Measurements from ENCODE around the gene MAP3K14.
"Not testable (repeated sequence)": the region's sequence is repeated elsewhere in the genome, so short reads cannot be mapped to it uniquely, and the experiment has no call there.

MAP3K14 gene

DNA sequence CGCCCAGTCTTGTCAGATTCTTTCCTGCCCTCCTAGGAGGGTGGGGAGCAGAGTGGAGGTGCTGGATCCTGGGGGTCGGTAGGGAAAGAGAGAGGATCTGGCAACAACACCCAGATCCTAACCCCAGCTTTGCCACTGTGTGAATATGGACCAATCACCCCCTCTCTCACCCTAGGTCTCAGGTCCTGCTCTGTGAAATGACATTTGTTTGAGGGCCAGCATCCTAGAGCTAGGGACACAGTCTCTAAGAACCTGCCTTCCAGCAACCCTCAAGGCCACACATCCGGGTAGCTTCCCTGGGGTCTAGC lies 28.4 kb upstream of the MAP3K14 start:
- peak overlapping the region; percentile 68 for H3K27ac Mint-ChIP-seq
- peaks cover 25 to 41% of the 10 kb centered on the region in 2 donors for H3K4me1 Mint-ChIP-seq
- DNase-seq (no peak), ATAC-seq (replicated peaks) (peak; percentile 36 to 52)
- no peaks in the 10 kb centered on the region for H3K27me3 Mint-ChIP-seq
- no peaks in the 10 kb centered on the region for H3K9me3 Mint-ChIP-seq
- no peaks in the 10 kb centered on the region for H3K36me3 Mint-ChIP-seq
- no peak overlapping the region for H3K4me3 Mint-ChIP-seq

- H3K4me3 Mint-ChIP-seq; H3K27me3 Mint-ChIP-seq; H3K27ac Mint-ChIP-seq; H3K36me3 Mint-ChIP-seq; H3K9me3 Mint-ChIP-seq; DNase-seq; ATAC-seq (replicated peaks): not testable (repeated sequence)
- peaks cover 31 to 50% of the 10 kb centered on the region in 2 donors for H3K4me1 Mint-ChIP-seq
Observed at GRCh38 chr17:45343967-45344664, 27.3 kb upstream of the MAP3K14 start.

- DNase-seq (no peak), ATAC-seq (replicated peaks) (no peak)
- Mint-ChIP-seq H3K27me3 (no peaks in the 10 kb centered on the region), H3K4me3 (no peak overlapping the region), H3K9me3 (no peaks in the 10 kb centered on the region), H3K36me3 (no peaks in the 10 kb centered on the region), H3K4me1 (peaks cover 31 to 57% of the 10 kb centered on the region in 2 donors), H3K27ac (no peak overlapping the region)
Observed at GRCh38 chr17:45342871-45343526, 26.2 kb upstream of the MAP3K14 start.

DNA sequence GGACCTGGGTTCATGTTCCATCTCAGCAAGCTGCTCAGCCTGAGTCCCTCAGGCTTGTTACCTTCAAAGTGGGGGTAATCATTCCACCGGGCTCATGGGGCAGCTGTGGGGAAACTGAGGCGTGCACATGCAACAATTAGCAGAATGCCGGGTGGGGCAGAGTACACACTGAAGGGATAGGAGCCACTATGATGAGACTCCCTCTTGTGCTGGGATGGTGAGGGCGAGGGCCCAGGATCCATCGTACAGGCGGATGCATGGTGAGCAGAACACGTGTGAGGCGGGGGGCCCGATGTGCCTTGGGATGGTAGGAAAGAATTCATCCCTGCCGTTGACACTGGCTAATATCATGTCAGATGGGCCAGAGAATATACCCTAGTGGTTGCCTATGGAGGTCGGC lies 25.5 kb upstream of the MAP3K14 start:
- no peaks in the 10 kb centered on the region for H3K27me3 Mint-ChIP-seq
- peaks cover 33 to 57% of the 10 kb centered on the region in 2 donors for H3K4me1 Mint-ChIP-seq
- DNase-seq (no peak), ATAC-seq (replicated peaks) (no peak)
- no peak overlapping the region for H3K4me3 Mint-ChIP-seq
- H3K27ac Mint-ChIP-seq, result peak overlapping the region; percentile 25
- no peaks in the 10 kb centered on the region for H3K36me3 Mint-ChIP-seq
- no peaks in the 10 kb centered on the region for H3K9me3 Mint-ChIP-seq

DNA sequence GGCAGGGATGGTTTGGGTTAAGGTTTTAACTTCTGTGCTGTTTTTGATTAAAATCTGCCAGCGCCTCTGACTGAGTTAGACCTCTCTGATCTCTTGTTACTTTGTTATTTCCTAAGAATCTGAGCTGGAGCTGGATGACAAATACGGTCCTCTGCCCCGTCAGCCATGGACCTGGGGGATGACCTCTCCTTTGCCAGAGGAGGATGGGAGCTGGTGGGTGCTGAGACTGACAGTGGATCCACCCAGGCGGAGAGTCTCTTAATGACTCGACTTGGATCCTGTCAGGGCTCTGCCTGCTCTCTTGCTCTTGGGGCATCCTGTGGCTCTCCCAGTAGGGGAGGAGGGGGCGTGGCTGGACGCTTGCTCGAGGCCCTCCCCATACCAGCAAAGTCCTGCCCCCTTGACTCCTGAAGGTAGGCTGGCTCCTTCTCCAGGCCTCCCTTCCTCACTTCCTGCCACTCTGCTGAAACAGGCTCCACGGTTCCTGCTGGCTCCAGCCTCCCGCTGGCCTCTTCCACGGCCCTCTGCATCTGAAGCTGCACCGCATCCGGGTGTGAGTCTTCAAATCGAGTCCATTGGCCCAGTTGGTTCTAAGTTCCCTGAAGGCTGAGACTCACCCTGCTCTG lies 24.8 kb upstream of the MAP3K14 start:
- no peak for ATAC-seq (replicated peaks)
- Mint-ChIP-seq H3K36me3 (no peaks in the 10 kb centered on the region), H3K27ac (peak overlapping the region; percentile 83)

DNA sequence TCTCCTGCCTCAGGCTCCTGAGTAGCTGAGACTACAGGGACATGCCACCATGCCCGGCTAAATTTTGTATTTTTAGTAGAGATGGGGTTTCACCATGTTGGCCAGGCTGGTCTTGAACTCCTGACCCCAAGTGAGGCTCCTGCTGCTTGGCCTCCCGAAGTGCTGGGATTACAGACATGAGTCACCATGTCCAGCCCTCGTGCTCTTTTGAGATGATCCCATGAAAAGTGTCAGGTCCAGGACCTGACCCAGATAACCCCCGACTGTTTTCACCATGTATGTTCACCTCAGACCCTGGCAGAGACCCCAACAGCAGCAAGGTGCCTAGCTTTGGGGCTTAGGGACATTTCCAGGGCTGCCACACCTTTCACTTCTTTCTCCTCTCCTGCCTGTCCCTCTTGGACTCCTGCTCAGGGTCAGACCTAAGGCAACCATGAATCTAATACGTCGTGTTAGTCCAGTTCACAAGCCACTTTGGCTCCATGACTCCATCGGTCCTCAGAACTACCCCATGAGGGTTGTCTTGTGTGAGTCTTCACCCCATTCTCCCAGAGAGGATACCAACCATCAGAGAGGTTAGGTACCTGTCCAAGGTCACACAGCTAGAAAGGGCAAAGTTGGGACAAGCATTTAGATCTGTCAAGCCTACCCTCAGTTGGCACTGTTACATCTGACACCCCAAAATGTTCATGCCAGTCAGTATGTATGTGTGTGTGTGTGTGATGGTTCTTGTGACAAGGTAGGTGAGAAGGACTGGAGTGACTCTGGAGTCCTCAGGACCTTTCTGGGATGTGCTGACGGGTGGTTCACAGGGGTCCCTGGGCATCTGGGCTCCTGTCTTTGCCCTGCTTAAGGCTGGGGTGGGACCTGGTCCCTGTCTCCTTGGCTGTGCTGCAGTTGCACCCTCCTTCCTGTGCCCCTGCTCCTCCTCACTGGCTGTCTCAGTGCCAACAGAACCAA lies 23.1 kb upstream of the MAP3K14 start:
- Mint-ChIP-seq H3K4me1 (peaks cover 30 to 49% of the 10 kb centered on the region in 2 donors), H3K27me3 (no peaks in the 10 kb centered on the region), H3K36me3 (no peaks in the 10 kb centered on the region), H3K9me3 (peaks cover 0 to 3% of the 10 kb centered on the region in 2 donors), H3K27ac (peak overlapping the region; percentile 38), H3K4me3 (no peak overlapping the region)
- ATAC-seq (replicated peaks), result no peak
- DNase-seq, result no peak

More for the DNA sequence above, 24.8 kb upstream of the MAP3K14 start:
- DNase-seq, result no peak
- Mint-ChIP-seq H3K4me3 (no peak overlapping the region), H3K4me1 (peaks cover 37 to 55% of the 10 kb centered on the region in 2 donors), H3K27me3 (no peaks in the 10 kb centered on the region), H3K9me3 (no peaks in the 10 kb centered on the region)

DNA sequence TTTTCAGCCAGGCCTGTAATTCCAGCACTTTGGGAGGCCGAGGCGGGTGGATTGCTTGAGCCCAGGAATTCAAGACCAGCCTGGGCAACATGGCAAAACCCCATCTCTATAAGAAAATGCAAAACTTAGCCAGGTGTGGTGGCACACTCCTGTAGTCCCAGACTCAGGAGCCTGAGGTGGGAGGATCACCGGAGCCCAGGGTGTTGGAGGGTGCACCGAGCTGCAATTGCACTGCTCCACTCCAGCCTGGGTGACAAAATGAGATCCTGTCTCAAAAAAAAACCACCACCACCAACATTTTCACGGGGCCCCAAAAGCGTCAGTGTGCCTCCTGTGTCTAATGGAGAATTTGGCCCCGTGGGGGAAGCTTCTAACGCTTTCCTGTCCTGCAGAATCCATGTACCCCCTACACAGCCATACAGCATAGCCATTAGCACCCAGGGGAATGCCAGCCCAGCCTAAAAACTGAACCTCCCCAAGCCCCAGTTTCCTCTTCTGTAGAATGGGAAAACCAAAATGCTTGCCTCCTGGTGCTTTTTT lies 22.2 kb upstream of the MAP3K14 start:
- peaks cover 0 to 3% of the 10 kb centered on the region in 2 donors for H3K9me3 Mint-ChIP-seq
- ATAC-seq (replicated peaks) (no peak), DNase-seq (no peak)
- H3K27ac Mint-ChIP-seq, result peak overlapping the region; percentile 4
- no peak overlapping the region for H3K4me3 Mint-ChIP-seq
- no peaks in the 10 kb centered on the region for H3K27me3 Mint-ChIP-seq
- H3K4me1 Mint-ChIP-seq, result peaks cover 36 to 52% of the 10 kb centered on the region in 2 donors
- H3K36me3 Mint-ChIP-seq, result no peaks in the 10 kb centered on the region

DNA sequence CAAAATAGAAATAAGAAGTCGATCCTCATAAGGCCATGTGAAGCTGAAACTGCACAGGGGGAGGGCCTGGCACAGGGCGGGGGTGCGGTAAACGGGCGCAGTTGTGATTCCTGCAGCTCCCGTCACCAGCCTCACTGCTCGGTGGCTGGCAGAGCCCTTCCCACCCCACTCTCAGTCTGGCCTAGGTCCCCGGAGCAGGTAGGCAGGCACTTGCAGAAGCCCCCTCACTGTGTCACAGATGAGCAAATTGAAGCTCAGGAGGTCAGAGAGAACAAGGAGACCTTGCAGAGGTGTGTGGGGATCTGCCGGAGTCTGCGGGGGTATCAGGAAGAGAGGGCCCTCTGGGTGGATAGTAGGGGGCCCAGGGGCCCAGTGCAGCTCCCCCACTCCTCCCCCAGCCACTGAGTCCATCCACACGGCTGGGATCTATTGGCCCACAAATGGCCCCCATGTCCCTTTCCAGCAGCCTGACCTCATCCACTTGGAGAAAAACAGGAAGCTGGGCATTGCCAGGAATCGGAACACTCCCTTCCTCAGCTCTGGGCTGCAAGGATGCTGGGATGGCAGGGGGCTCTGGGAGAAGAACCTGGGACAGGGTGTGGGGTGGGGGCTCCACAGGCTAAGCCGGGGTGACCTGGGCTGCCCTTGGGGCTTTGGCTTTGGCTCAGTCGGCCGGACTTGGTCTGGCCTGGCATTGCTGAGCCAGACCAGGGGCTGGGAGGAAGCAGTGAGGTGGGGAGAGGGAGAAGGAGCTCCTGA lies 21.4 kb upstream of the MAP3K14 start:
- H3K4me1 Mint-ChIP-seq, result peaks cover 44 to 60% of the 10 kb centered on the region in 2 donors
- H3K27ac Mint-ChIP-seq, result no peak overlapping the region
- ATAC-seq (replicated peaks) (no peak), DNase-seq (no peak)
- no peaks in the 10 kb centered on the region for H3K36me3 Mint-ChIP-seq
- no peaks in the 10 kb centered on the region for H3K27me3 Mint-ChIP-seq
- H3K4me3 Mint-ChIP-seq, result no peak overlapping the region
- peaks cover 0 to 3% of the 10 kb centered on the region in 2 donors for H3K9me3 Mint-ChIP-seq

DNA sequence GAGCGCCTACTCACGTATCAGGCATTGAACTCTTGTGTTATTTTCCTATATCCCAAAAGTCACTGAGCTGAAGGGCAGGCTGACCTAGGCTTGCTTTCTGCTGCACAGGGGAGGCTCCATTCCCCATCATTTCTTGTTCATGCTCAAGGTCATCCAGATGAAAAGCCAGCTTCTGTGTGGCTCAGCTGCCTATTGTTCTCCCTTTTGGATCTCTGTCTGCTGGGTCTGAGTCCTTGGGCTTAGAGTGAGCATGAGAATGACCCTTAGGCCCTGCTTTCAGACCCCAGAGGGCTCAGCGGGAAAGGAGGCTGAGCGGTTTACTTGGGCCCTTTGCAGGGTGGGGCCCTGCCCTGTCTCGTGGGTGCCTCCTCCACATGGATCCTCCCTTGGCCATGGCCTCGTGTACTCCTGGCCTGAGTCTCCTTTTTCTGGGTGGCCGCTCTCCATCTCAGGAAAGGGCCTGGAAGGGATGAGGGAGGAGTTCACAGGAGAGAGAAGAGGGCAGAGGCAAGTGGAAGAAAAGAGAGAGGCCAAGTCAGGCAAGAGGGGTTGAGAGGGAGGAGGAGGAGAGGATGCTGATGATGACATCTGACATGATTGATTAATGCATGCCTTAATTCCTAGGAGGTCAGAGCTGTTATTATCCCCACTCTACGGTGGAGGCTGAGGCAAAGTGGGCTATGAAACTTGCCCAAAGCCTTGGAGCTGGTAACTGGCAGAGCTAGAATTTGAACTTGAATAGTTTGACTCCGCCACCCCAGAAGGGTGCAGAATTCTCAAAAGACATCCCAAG lies 19.8 kb upstream of the MAP3K14 start:
- no peak overlapping the region for H3K27ac Mint-ChIP-seq
- ATAC-seq (replicated peaks) (no peak), DNase-seq (no peak)
- peaks cover 50 to 71% of the 10 kb centered on the region in 2 donors for H3K4me1 Mint-ChIP-seq
- H3K4me3 Mint-ChIP-seq, result no peak overlapping the region
- H3K36me3 Mint-ChIP-seq, result no peaks in the 10 kb centered on the region
- H3K27me3 Mint-ChIP-seq, result no peaks in the 10 kb centered on the region
- H3K9me3 Mint-ChIP-seq, result peaks cover 0 to 3% of the 10 kb centered on the region in 2 donors

DNA sequence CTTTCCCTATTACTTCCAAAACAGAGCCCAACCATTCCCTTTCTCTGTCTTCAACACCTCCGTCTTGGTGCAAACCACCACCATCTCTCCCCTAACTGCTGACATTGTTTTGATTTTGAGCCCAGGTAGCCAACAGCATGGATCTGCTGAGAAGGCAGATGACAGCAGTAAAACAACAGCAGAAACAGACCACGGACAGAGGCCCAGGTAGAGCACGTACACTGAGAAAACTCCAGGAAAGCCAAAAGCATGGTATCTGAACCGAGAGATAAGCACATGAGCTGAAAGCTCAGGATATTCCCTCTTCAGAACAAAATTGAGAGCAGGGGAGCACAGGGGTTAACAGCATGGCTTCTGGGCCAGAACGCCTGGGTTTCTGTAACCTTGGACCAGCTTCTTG lies 18.9 kb upstream of the MAP3K14 start:
- H3K4me1 Mint-ChIP-seq, result peaks cover 49 to 67% of the 10 kb centered on the region in 2 donors
- DNase-seq, result no peak
- ATAC-seq (replicated peaks), result no peak
- H3K9me3 Mint-ChIP-seq, result peaks cover 0 to 3% of the 10 kb centered on the region in 2 donors
- H3K36me3 Mint-ChIP-seq, result no peaks in the 10 kb centered on the region
- H3K27me3 Mint-ChIP-seq, result no peaks in the 10 kb centered on the region
- no peak overlapping the region for H3K4me3 Mint-ChIP-seq
- peak overlapping the region; percentile 60 for H3K27ac Mint-ChIP-seq

GRCh38 chr17:45334701-45335677 lies 18.2 kb upstream of the MAP3K14 start:
- H3K27me3 Mint-ChIP-seq, result no peaks in the 10 kb centered on the region
- H3K4me1 Mint-ChIP-seq, result peaks cover 48 to 67% of the 10 kb centered on the region in 2 donors
- H3K36me3 Mint-ChIP-seq, result no peaks in the 10 kb centered on the region
- no peak for DNase-seq
- peak overlapping the region; percentile 94 for H3K27ac Mint-ChIP-seq
- H3K4me3 Mint-ChIP-seq, result peak overlapping the region in 1 of 2 donors; percentile 39
- ATAC-seq (replicated peaks), result no peak
- H3K9me3 Mint-ChIP-seq, result peaks cover 0 to 3% of the 10 kb centered on the region in 2 donors

DNA sequence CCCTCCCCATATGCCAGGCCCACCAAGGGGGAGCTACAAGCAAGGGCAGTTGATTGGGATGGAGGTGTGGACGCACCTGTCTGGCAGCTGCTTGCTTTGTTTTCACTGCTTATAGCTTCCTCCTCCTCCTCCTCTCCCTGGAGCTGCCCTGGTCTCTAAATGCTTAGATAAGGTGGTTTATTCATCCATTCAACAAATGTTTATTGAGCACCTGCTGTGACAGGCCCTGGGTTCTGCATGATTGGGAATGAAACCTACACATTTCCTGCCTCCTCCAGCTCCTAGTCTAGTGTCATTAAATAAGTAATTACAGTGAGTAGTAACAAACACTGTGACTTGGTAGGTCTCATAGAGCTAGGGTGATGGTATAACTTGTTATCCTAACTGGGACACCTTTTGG lies 17.4 kb upstream of the MAP3K14 start:
- no peak for DNase-seq
- peak; percentile 26 to 32 for ATAC-seq (replicated peaks)
- peak overlapping the region; percentile 42 to 66 for H3K4me3 Mint-ChIP-seq
- peaks cover 0 to 3% of the 10 kb centered on the region in 2 donors for H3K9me3 Mint-ChIP-seq
- peaks cover 50 to 68% of the 10 kb centered on the region in 2 donors for H3K4me1 Mint-ChIP-seq
- H3K27ac Mint-ChIP-seq, result peak overlapping the region; percentile 94
- H3K27me3 Mint-ChIP-seq, result no peaks in the 10 kb centered on the region
- no peaks in the 10 kb centered on the region for H3K36me3 Mint-ChIP-seq

Measured in stimulated activated naive B cell treated with anti-CD40 and anti-IgM and Interleukin-4, amounts not matched to agents 10 μg/mL and 1 μg/mL and 100 μg/mL, for 72 hours (primary cell).